Liver (tissue), 9 donors: Measurements from ENCODE around the gene MST1. TPM values are rescaled to one million over a fixed set of nuclear protein-coding genes. Genes with fewer than 3 reads are reported as not detected.
"Not testable (repeated sequence)": the region's sequence is repeated elsewhere in the genome, so short reads cannot be mapped to it uniquely, and the experiment has no call there.

Source experiments
- DNase-seq: peaks from one replicate; pipeline ENCODE4 v3.0.0-alpha.2; 2017; ENCODE audit warnings: low spot score
- H3K27ac ChIP-seq, 2 donors: one replicate each; pipeline ENCODE4 v1.7.0; 2013; ENCODE audit warnings: inconsistent platforms in 2 of 2, low read length in 2 of 2, control low read depth in 1 of 2, low read depth in 1 of 2, mild to moderate bottlenecking in 1 of 2
- H3K27me3 ChIP-seq, 4 donors: one replicate each; pipeline versions ENCODE4 v1.6.1 to v1.7.0; 2013; ENCODE audit warnings: low read length in 3 of 4, inconsistent platforms in 1 of 4, mild to moderate bottlenecking in 1 of 4, moderate library complexity in 1 of 4; ENCODE audit not compliant: control insufficient read depth in 4 of 4, insufficient read depth in 4 of 4
- H3K36me3 ChIP-seq, 4 donors: one replicate each; pipeline versions ENCODE4 v1.6.1 to v1.7.0; 2013; ENCODE audit warnings: low read length in 3 of 4, mild to moderate bottlenecking in 3 of 4, low read depth in 1 of 4, moderate library complexity in 1 of 4; ENCODE audit not compliant: control insufficient read depth in 4 of 4, insufficient read depth in 3 of 4
- H3K4me1 ChIP-seq, 4 donors: one replicate each; pipeline versions ENCODE4 v1.6.1 to v1.7.0; 2013; ENCODE audit warnings: low read length in 3 of 4, mild to moderate bottlenecking in 3 of 4, moderate library complexity in 1 of 4; ENCODE audit not compliant: control insufficient read depth in 4 of 4, insufficient read depth in 4 of 4
- H3K4me3 ChIP-seq, 3 donors: one replicate each; pipeline versions ENCODE4 v1.6.1 to v1.7.0; 2013; ENCODE audit warnings: low read length in 3 of 3, control low read depth in 1 of 3, low read depth in 1 of 3, mild to moderate bottlenecking in 1 of 3
- H3K9ac ChIP-seq, 2 donors: one replicate each; pipeline ENCODE4 v1.7.0; 2013; ENCODE audit warnings: low read length in 2 of 2, mild to moderate bottlenecking in 2 of 2, moderate library complexity in 2 of 2, control low read depth in 1 of 2, low read depth in 1 of 2
- H3K9me3 ChIP-seq, 4 donors: one replicate each; pipeline versions ENCODE4 v1.6.1 to v1.7.0; 2013; ENCODE audit warnings: low read length in 3 of 4; ENCODE audit not compliant: control insufficient read depth in 4 of 4
- EGR1 ChIP-seq, 2 donors: IDR thresholded peaks; 2 replicates each; pipeline ENCODE4 v1.6.1; 2016 to 2018; ENCODE audit warnings: antibody characterized with exemption in 2 of 2, low read depth in 2 of 2
- HNF4G ChIP-seq: IDR thresholded peaks from 2 replicates; pipeline ENCODE4 v1.6.1; 2016; ENCODE audit warnings: antibody characterized with exemption
- NR2F2 ChIP-seq: IDR thresholded peaks from 2 replicates; pipeline ENCODE4 v1.6.1; 2016; ENCODE audit warnings: antibody characterized with exemption
- SP1 ChIP-seq: IDR thresholded peaks from 2 replicates; pipeline ENCODE4 v1.6.1; 2018; ENCODE audit warnings: antibody characterized with exemption, mild to moderate bottlenecking
- YY1 ChIP-seq: IDR thresholded peaks from 2 replicates; pipeline ENCODE4 v1.6.1; 2016; ENCODE audit warnings: antibody characterized with exemption, mild to moderate bottlenecking
- WGBS: extraction: QIAGEN DNeasy Blood & Tissue Kit; methylation state at CpG from one replicate; pipeline ENCODE4 v1.1.7; 2013; 5-methylcytosine and 5-hydroxymethylcytosine counted together
- polyA plus RNA-seq, 2 donors: library from polyadenylated mRNA; stranded (reverse) in 1 of 2; unstranded in 1 of 2; fragments of 200-250 nt in 1 of 2; fragments of >200 nt in 1 of 2; fragmentation: Nextera tagmentation in 1 of 2; extraction: Ambion mirVana in 1 of 2; gene quantifications; one replicate each; pipeline versions ENCODE4 v1.2.1 to v1.2.3, GENCODE V29; 2013 to 2015
- total RNA-seq, 2 donors: library from RNA; depleted of rRNA; stranded (reverse); fragments of >200 nt; gene quantifications; one replicate each; pipeline ENCODE4 v1.2.3, GENCODE V29; 2014
- TF ChIP-seq, protein P1 (sequence below): IDR thresholded peaks from 2 replicates; pipeline ENCODE4 v1.6.1; 2016; ENCODE audit warnings: antibody characterized with exemption, mild to moderate bottlenecking
- donor health status: healthy.
- donor health status: healthy.
- donor health status: healthy.
- donor health status: healthy.
- donor health status: healthy.

The MST1 gene
- total and polyA plus RNA-seq, 4 donors: 262 to 634 (median 530) TPM

DNA sequence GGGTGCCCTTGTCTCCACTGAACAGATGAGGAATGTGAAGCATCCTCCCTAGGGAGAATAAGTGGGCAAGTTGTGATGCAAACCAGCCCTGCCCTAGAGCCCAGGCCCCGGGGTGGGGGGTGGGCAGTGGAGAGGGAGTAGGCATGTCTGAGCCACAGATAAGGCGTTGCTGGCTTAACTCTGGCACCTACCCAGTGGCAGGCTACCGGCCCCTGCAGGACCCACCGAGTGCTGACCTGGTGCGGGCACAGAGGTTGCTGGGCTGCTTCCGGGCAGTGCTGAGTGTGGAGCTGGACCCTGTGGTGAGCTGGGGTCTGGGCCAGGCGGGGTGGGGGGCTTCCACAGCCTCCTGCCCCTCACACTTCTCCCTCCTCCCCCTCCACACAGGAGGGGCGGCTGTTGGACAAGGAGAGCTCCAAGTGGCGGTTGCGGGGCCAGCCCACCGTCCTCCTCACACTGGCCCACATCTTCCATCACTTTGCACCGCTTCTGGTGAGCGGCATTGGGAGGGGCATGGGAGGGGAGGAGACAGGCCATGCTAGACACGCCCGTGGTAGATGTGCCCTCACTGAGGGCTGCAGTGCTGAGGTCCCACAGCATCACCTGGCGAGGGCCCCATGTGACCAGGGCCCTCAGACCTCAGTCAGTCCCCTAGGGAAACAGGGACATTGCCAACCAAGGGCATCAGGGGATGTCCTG, 10.2 kb upstream of the MST1 start:
- 92% methylated on average over 16 of the region's 16 CpGs for WGBS
- H3K27ac ChIP-seq: no peak overlapping the region
- no peak overlapping the region for H3K9ac ChIP-seq

DNA sequence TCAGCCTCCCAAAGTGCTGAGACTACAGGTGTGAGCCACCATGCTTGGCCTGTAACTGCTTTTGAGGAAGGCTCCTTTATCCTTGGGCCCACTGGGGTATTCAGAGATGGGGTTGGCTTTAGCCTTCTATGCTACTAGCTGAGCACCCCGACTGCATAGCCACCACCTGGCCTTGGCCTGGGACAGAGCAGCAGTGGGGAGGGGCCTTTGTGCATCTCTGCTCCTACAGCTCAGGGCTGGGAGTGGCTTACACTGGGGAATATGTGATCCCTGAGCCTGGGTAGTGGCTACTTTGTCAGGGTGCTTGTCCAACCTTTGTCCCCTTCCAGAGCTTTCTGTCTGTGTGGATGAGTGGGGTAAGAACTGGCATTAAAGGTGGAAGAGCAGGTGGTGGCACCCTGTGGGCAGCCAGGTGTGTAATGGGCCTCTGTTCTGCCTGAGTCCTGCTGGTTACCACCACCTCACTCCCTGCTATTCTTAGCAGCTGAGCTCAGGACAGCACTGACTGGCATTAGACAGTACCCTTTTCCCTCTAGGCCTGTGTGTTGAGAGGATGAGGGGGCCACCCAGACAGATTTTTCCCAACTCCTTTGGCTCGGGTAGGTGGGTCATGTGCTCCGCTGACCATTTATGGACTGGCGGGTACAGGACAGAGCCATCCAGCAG, 6.2 kb upstream of the MST1 start:
- H3K27me3 ChIP-seq, H3K4me3 ChIP-seq, H3K9ac ChIP-seq, H3K9me3 ChIP-seq, H3K27ac ChIP-seq, DNase-seq: not testable (repeated sequence)
- Histone ChIP-seq H3K4me1 (peaks cover 5 to 18% (median 13%) of the 10 kb centered on the region in 4 donors), H3K36me3 (peaks cover 17 to 31% (median 21%) of the 10 kb centered on the region in 4 donors)
- WGBS: 87% methylated on average over 4 of the region's 4 CpGs

More for the DNA sequence above, 10.2 kb upstream of the MST1 start:
- H3K9me3 ChIP-seq: no peaks in the 10 kb centered on the region
- TF ChIP-seq SP1 (no peak), EGR1 (IDR thresholded peaks at IDR 0.05; ENCODE audit: low read depth in 2 of 2) (no peak), NR2F2 (no peak), YY1 (no peak), HNF4G (no peak)
- TF ChIP-seq, protein P1, sequence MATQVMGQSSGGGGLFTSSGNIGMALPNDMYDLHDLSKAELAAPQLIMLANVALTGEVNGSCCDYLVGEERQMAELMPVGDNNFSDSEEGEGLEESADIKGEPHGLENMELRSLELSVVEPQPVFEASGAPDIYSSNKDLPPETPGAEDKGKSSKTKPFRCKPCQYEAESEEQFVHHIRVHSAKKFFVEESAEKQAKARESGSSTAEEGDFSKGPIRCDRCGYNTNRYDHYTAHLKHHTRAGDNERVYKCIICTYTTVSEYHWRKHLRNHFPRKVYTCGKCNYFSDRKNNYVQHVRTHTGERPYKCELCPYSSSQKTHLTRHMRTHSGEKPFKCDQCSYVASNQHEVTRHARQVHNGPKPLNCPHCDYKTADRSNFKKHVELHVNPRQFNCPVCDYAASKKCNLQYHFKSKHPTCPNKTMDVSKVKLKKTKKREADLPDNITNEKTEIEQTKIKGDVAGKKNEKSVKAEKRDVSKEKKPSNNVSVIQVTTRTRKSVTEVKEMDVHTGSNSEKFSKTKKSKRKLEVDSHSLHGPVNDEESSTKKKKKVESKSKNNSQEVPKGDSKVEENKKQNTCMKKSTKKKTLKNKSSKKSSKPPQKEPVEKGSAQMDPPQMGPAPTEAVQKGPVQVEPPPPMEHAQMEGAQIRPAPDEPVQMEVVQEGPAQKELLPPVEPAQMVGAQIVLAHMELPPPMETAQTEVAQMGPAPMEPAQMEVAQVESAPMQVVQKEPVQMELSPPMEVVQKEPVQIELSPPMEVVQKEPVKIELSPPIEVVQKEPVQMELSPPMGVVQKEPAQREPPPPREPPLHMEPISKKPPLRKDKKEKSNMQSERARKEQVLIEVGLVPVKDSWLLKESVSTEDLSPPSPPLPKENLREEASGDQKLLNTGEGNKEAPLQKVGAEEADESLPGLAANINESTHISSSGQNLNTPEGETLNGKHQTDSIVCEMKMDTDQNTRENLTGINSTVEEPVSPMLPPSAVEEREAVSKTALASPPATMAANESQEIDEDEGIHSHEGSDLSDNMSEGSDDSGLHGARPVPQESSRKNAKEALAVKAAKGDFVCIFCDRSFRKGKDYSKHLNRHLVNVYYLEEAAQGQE: no peak
- no peaks in the 10 kb centered on the region for H3K27me3 ChIP-seq
- H3K36me3 ChIP-seq: peaks cover 29 to 66% (median 36%) of the 10 kb centered on the region in 4 donors
- no peak overlapping the region for H3K4me3 ChIP-seq
- H3K4me1 ChIP-seq: peaks cover 0 to 1% (median under 1%) of the 10 kb centered on the region in 4 donors
- DNase-seq: no peak

DNA sequence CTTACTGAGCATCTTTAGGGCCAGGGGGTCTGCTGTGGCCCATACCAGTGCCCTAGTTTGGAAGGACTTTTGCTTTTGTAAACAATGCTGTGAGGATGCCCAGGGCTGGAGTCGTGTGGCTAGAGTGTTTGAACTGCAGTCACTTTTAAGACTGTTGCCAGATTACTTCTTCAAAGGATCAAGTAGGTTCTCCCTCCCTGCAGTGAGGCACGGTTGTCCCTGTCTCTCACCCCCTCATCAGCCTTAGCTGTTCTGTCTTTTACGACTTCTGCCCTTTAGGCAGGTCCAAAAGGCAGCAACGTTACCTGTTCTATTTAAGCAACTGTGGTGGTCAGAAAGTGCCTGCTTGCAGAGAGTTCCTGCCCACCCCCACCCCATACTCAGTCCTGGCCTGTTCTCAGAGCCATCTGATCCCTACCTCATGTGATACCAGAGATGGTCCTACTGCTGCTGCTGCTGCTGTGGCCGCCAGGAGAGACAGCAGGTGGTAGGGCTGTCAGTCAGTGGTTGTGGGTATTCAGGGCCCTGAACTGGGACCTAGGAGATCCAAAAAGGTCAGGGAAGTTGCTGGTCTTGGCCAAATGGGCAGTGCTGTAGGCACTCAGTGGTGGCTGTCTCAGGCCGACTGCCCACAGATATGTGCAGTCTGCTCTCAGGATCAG, 5.3 kb upstream of the MST1 start:
- peaks cover 5 to 27% (median 21%) of the 10 kb centered on the region in 4 donors for H3K4me1 ChIP-seq
- H3K36me3 ChIP-seq: peaks cover 11 to 22% (median 16%) of the 10 kb centered on the region in 4 donors
- not testable (repeated sequence) for H3K9ac ChIP-seq, H3K27ac ChIP-seq, H3K27me3 ChIP-seq, H3K4me3 ChIP-seq, H3K9me3 ChIP-seq, DNase-seq
- 67% methylated on average over 6 of the region's 6 CpGs for WGBS

DNA sequence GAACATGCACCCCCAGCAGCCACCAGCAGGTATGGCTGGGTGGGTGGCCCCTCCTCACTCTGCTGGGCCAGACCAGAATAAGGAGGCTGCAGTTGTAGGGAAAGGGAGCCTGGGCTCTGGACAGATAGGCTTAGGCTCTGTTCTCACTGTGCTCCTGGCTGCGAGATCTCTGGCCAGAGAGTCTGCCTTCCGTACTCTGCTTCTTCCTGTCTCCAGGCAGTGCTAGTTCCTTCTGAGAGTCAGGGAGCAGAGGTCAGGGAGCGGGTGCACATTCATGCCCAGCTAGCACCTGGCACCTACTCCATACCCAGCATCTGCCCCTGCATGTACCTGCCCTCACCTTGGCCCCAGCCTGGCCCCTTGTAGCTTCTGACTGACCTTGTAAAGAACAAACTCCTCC, 2.2 kb upstream of the MST1 start:
- not testable (repeated sequence) for DNase-seq, H3K4me3 ChIP-seq, H3K27me3 ChIP-seq, H3K27ac ChIP-seq, H3K9ac ChIP-seq, H3K36me3 ChIP-seq, H3K9me3 ChIP-seq
- peaks cover 6 to 39% (median 28%) of the 10 kb centered on the region in 4 donors for H3K4me1 ChIP-seq
- 76% methylated on average over 3 of the region's 3 CpGs for WGBS

DNA sequence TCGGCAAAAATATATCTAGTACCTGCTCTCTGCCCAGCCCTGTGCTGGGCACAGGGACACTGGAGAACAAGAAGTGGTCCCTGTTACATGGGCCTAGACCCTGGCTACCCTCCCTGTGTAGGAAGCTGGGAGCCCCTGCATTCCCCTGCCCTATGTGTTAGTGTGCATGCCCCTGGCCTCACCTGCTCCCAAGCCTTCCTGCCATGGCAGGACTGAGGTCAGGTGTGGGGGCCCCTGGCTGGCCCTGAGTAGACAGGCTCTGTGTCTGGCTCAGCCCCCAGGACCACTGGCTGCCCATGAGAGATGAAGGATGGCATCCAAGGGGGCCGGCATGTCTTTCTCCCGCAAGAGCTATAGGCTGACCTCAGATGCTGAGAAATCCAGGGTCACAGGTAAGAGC, 1.6 kb upstream of the MST1 start:
- H3K27ac ChIP-seq, H3K9me3 ChIP-seq, H3K27me3 ChIP-seq, DNase-seq, H3K9ac ChIP-seq, H3K36me3 ChIP-seq: not testable (repeated sequence)
- Histone ChIP-seq H3K4me1 (peaks cover 8 to 39% (median 28%) of the 10 kb centered on the region in 4 donors), H3K4me3 (peak overlapping the region in 1 of 3 donors; percentile 13)
- 93% methylated on average over 3 of the region's 3 CpGs for WGBS
